Chondrocyte (in vitro differentiated cells): Measurements from ENCODE around the gene THSD7B. TPM values are rescaled to one million over a fixed set of nuclear protein-coding genes. Genes with fewer than 3 reads are reported as not detected.

Source experiments
- DNase-seq: peaks from one replicate; pipeline ENCODE4 v3.0.0; 2021; ENCODE audit warnings: mixed read lengths, low spot score
- H3K27ac Mint-ChIP-seq: one replicate; pipeline ENCODE4 v1.8.0; 2021; ENCODE audit warnings: mild to moderate bottlenecking, moderate library complexity, mixed read lengths; ENCODE audit not compliant: unreplicated experiment
- H3K27me3 Mint-ChIP-seq: 2 replicates; pipeline ENCODE4 v1.8.0; 2021; ENCODE audit warnings: low read depth, mixed read lengths
- H3K36me3 Mint-ChIP-seq: 2 replicates; pipeline ENCODE4 v1.8.0; 2021; ENCODE audit warnings: low read depth, mixed read lengths
- H3K4me1 Mint-ChIP-seq: 2 replicates; pipeline ENCODE4 v1.8.0; 2021; ENCODE audit warnings: low read depth, mild to moderate bottlenecking, mixed read lengths
- H3K4me3 Mint-ChIP-seq: one replicate; pipeline ENCODE4 v1.8.0; 2021; ENCODE audit warnings: mild to moderate bottlenecking, moderate library complexity, mixed read lengths; ENCODE audit not compliant: unreplicated experiment
- H3K9me3 Mint-ChIP-seq: 2 replicates; pipeline ENCODE4 v1.8.0; 2021; ENCODE audit warnings: low read depth, mixed read lengths
- CTCF ChIP-seq: fragments of 200-600 bp; sonication (generic); IDR thresholded peaks from 2 replicates; pipeline ENCODE4 v1.5.0; 2021; ENCODE audit warnings: antibody characterized with exemption, mild to moderate bottlenecking, moderate library complexity
- total RNA-seq: library from RNA; stranded (reverse); gene quantifications from 3 replicates; pipeline ENCODE4 v1.2.1, GENCODE V29; 2021

The THSD7B gene
- total RNA-seq, 1 donor from 2014 or later = not detected

- Mint-ChIP-seq H3K4me3 (no peak overlapping the region), H3K4me1 (peaks cover 16% of the 10 kb centered on the region), H3K27me3 (no peaks in the 10 kb centered on the region), H3K9me3 (no peaks in the 10 kb centered on the region), H3K36me3 (no peaks in the 10 kb centered on the region), H3K27ac (no peak overlapping the region)
- DNase-seq = no peak
- no peak for TF ChIP-seq CTCF
These were observed 487.6 kb downstream of the THSD7B start for GRCh38 chr2:137252934-137253333.

- TF ChIP-seq CTCF = no peak
- Mint-ChIP-seq H3K27ac (no peak overlapping the region), H3K36me3 (no peaks in the 10 kb centered on the region), H3K9me3 (no peaks in the 10 kb centered on the region), H3K27me3 (no peaks in the 10 kb centered on the region), H3K4me1 (peaks cover 16% of the 10 kb centered on the region), H3K4me3 (no peak overlapping the region)
- DNase-seq = no peak
These were observed 488.7 kb downstream of the THSD7B start for GRCh38 chr2:137254052-137254451.

GRCh38 chr2:137255345-137255744 lies 490.0 kb downstream of the THSD7B start:
- Mint-ChIP-seq H3K4me1 (peaks cover 16% of the 10 kb centered on the region), H3K27me3 (no peaks in the 10 kb centered on the region), H3K9me3 (no peaks in the 10 kb centered on the region), H3K4me3 (no peak overlapping the region), H3K27ac (no peak overlapping the region), H3K36me3 (no peaks in the 10 kb centered on the region)
- DNase-seq = no peak
- TF ChIP-seq CTCF = no peak

- Mint-ChIP-seq H3K4me1 (peaks cover 16% of the 10 kb centered on the region), H3K4me3 (no peak overlapping the region), H3K27me3 (no peaks in the 10 kb centered on the region), H3K27ac (no peak overlapping the region), H3K9me3 (no peaks in the 10 kb centered on the region), H3K36me3 (no peaks in the 10 kb centered on the region)
- DNase-seq = no peak
- no peak for TF ChIP-seq CTCF
These were observed 490.6 kb downstream of the THSD7B start for GRCh38 chr2:137255990-137256389.

GRCh38 chr2:137261881-137262585 lies 496.7 kb downstream of the THSD7B start:
- no peak overlapping the region for H3K27ac Mint-ChIP-seq
- TF ChIP-seq CTCF = no peak
- no peaks in the 10 kb centered on the region for H3K4me1 Mint-ChIP-seq
- no peak for DNase-seq
- H3K27me3 Mint-ChIP-seq = peaks cover 5% of the 10 kb centered on the region
- no peaks in the 10 kb centered on the region for H3K36me3 Mint-ChIP-seq
- H3K4me3 Mint-ChIP-seq = no peak overlapping the region
- H3K9me3 Mint-ChIP-seq = no peaks in the 10 kb centered on the region
